Suprapubic skin (tissue), 4 donors: ENCODE measurements around the gene PHYKPL.

Experiments
- EP300 ChIP-seq: sonication (generic); formaldehyde crosslinking; IDR thresholded peaks from one replicate; pipeline ENCODE4 v1.6.1; 2017; ENCODE audit warnings: antibody characterized with exemption
- POLR2A ChIP-seq, 2 donors: fragments of 450-650 bp; IDR thresholded peaks; one replicate each; pipeline ENCODE4 v1.6.1; 2017; ENCODE audit warnings: antibody characterized with exemption in 2 of 2, mild to moderate bottlenecking in 2 of 2, moderate library complexity in 2 of 2
- POLR2AphosphoS5 ChIP-seq, 3 donors: sonication (generic); formaldehyde crosslinking; IDR thresholded peaks; one replicate each; pipeline ENCODE4 v1.6.1; 2017; ENCODE audit warnings: antibody characterized with exemption in 3 of 3
- TF ChIP-seq, protein P1 (sequence below), 2 donors: fragments of 200-600 bp in 1 of 2; fragments of 450-650 bp in 1 of 2; sonication (generic) in 1 of 2; IDR thresholded peaks; one replicate each; pipeline ENCODE4 v1.5.1; 2016 to 2019; ENCODE audit warnings: antibody characterized with exemption in 2 of 2, mild to moderate bottlenecking in 1 of 2, moderate library complexity in 1 of 2

DNA sequence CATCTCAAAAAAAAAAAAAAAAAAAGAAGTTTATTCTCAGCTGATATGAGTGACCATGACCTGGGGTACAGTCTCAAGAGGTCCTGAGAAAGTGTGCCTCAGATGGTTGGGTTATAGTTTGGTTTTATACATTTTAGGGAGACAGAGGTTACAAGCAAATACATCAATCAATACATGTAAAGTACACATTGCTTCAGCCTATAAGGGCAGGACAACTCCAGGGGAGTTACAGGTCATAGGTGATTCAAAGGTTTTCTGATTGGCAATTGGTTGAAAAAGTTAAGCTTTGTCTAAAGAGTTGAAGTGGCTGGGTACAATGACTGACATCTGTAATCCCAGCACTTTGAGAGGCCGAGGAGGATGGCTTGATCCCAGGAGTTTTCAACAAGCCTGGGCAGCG lies 43.2 kb downstream of the PHYKPL start:
- TF ChIP-seq, protein P1, sequence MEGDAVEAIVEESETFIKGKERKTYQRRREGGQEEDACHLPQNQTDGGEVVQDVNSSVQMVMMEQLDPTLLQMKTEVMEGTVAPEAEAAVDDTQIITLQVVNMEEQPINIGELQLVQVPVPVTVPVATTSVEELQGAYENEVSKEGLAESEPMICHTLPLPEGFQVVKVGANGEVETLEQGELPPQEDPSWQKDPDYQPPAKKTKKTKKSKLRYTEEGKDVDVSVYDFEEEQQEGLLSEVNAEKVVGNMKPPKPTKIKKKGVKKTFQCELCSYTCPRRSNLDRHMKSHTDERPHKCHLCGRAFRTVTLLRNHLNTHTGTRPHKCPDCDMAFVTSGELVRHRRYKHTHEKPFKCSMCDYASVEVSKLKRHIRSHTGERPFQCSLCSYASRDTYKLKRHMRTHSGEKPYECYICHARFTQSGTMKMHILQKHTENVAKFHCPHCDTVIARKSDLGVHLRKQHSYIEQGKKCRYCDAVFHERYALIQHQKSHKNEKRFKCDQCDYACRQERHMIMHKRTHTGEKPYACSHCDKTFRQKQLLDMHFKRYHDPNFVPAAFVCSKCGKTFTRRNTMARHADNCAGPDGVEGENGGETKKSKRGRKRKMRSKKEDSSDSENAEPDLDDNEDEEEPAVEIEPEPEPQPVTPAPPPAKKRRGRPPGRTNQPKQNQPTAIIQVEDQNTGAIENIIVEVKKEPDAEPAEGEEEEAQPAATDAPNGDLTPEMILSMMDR (IDR thresholded peaks at IDR 0.05): no peak
- TF ChIP-seq POLR2AphosphoS5 (IDR thresholded peaks at IDR 0.05) (no peak), EP300 (no peak), POLR2A (IDR thresholded peaks at IDR 0.05) (no peak)
